ENCODE data around the gene SUPT20HL2. TPM values are rescaled to one million over a fixed set of nuclear protein-coding genes. Genes with fewer than 3 reads are reported as not detected.

Gene SUPT20HL2
- total and polyA plus RNA-seq, 2 of the 8 experiments (the other 6 are each of a cell fraction or from before 2014, with no cell fraction given), result not detected

- FAIRE-seq, result no peak
- ChIA-PET POLR2A (ENCODE audit: partially characterized antibody) (no interaction called here), CTCF (ENCODE audit: partially characterized antibody) (interaction anchor here (1.1 kb wide), 1 partner anchor 159 kb away, joined by 3 read pairs; no protein-coding TSS in a partner anchor)
- Histone ChIP-seq H4K91ac (replicated peaks; ENCODE audit: insufficient read length, low read length) (no peak overlapping the region), H4K5ac (ENCODE audit: insufficient read length, low read depth, low read length) (no peak overlapping the region), H3K9ac (replicated peaks in 1 of 4; ENCODE audit: extremely low read depth in 1 of 4, low read depth in 3 of 4, low read length in 3 of 4) (no peak overlapping the region), H2BK12ac (ENCODE audit: low read depth, low read length) (no peak overlapping the region), H2BK5ac (ENCODE audit: low read depth, low read length) (no peak overlapping the region), H2AK5ac (ENCODE audit: low read depth, low read length) (no peak overlapping the region), H3K79me1 (ENCODE audit: low read depth, low read length) (no peaks in the 10 kb centered on the region), H3K14ac (ENCODE audit: insufficient read length) (no peak overlapping the region), H3K23ac (ENCODE audit: insufficient read length) (no peak overlapping the region), H3K56ac (replicated peaks; ENCODE audit: insufficient read length, low read depth, low read length) (no peak overlapping the region), H4K8ac (ENCODE audit: extremely low read depth, insufficient read depth, low read length) (no peak overlapping the region), H3K4me1 (replicated peaks in 1 of 4; ENCODE audit: control insufficient read depth in 3 of 4, insufficient read depth in 4 of 4, low read length in 3 of 4) (no peaks in the 10 kb centered on the region), H3K18ac (ENCODE audit: extremely low read depth, low read length) (no peak overlapping the region), H3K4me2 (ENCODE audit: insufficient read depth in 1 of 2, low read depth in 2 of 2, low read length in 2 of 2) (no peak overlapping the region), H2BK20ac (ENCODE audit: low read length) (no peak overlapping the region), H3K4ac (replicated peaks; ENCODE audit: insufficient read length, low read depth, low read length) (no peak overlapping the region), H3K4me3 (ENCODE audit: extremely low read depth in 1 of 4, insufficient read depth in 2 of 4, low read depth in 3 of 4, low read length in 4 of 4) (no peak overlapping the region), H3K9me3 (ENCODE audit: insufficient read depth in 2 of 2, low read depth in 1 of 2, low read length in 1 of 2) (no peaks in the 10 kb centered on the region), H3K36me3 (ENCODE audit: control insufficient read depth in 2 of 4, insufficient read depth in 4 of 4, low read length in 3 of 4) (no peaks in the 10 kb centered on the region), H3K27me3 (replicated peaks in 1 of 4; ENCODE audit: control insufficient read depth in 3 of 4, extremely low read depth in 1 of 4, insufficient read depth in 3 of 4, low read length in 3 of 4) (no peaks in the 10 kb centered on the region), H4K20me1 (replicated peaks in 1 of 2; ENCODE audit: control insufficient read depth in 1 of 2, insufficient read depth in 2 of 2, low read length in 2 of 2) (no peaks in the 10 kb centered on the region), H2AFZ (ENCODE audit: low read length) (no peak overlapping the region), H3K79me2 (ENCODE audit: control insufficient read depth in 1 of 2, insufficient read depth in 2 of 2, low read length in 2 of 2) (no peaks in the 10 kb centered on the region), H3K23me2 (ENCODE audit: low read depth, low read length) (no peaks in the 10 kb centered on the region), H3K27ac (ENCODE audit: low read depth, low read length) (no peak overlapping the region), H2BK15ac (ENCODE audit: low read length) (no peak overlapping the region), H2BK120ac (replicated peaks; ENCODE audit: low read depth, low read length) (no peak overlapping the region)
- 100% methylated on average over 2 of the region's 2 CpGs; no CpG with 5 or more reads in 1 of the 2 experiments for WGBS, 2 experiments (ENCODE audit: extremely low coverage in 1 of 2, insufficient coverage in 1 of 2, insufficient read length in 1 of 2, insufficient replicate concordance in 2 of 2, low coverage in 1 of 2, low lambda C conversion rate in 2 of 2, missing lambda C conversion rate in 1 of 2)
- DNase-seq (ENCODE audit: low read depth in 1 of 2, low spot score in 2 of 2), result no peak
- TF ChIP-seq RFX5 (IDR thresholded peaks at IDR 0.05; ENCODE audit: borderline replicate concordance, low read depth, low read length), result no peak
- no peak for TF ChIP-seq NANOG (IDR thresholded peaks at IDR 0.05; ENCODE audit: insufficient read depth, low read depth, low read length, poor library complexity, severe bottlenecking)
- TF ChIP-seq SIN3A (conservative IDR thresholded peaks at IDR 0.05 in 1 of 2, IDR thresholded peaks at IDR 0.05 in 1 of 2; ENCODE audit: low read depth in 1 of 2, low read length in 2 of 2), result no peak
- no peak for TF ChIP-seq POLR2A (IDR thresholded peaks at IDR 0.05; ENCODE audit: control extremely low read depth in 1 of 2, low read depth in 2 of 2, low read length in 2 of 2)
- TF ChIP-seq ASH2L (IDR thresholded peaks at IDR 0.05; ENCODE audit: low read length), result no peak
- TF ChIP-seq GABPA (IDR thresholded peaks at IDR 0.05; ENCODE audit: borderline replicate concordance, insufficient read depth, low read length), result no peak
These were observed 26.6 kb upstream of the SUPT20HL2 start for GRCh38 chrX:24340501-24340900.
